GM19099 (cell line): Measurements from ENCODE around the gene C14orf93.

Experiments
- POLR2A ChIP-seq: IDR thresholded peaks from 3 replicates; pipeline ENCODE4 v1.6.1; 2011; ENCODE audit warnings: low read depth; ENCODE audit not compliant: insufficient read length; ENCODE audit errors: extremely low read depth

C14orf93 gene

GRCh38 chr14:23017091-23017490, 7.1 kb upstream of the C14orf93 start:
- TF ChIP-seq POLR2A, result no peak

- TF ChIP-seq POLR2A, result no peak
These were observed 5.7 kb upstream of the C14orf93 start for GRCh38 chr14:23015618-23016017.

- TF ChIP-seq POLR2A, result no peak
These were observed 3.3 kb upstream of the C14orf93 start for GRCh38 chr14:23013054-23013748.

- no peak for TF ChIP-seq POLR2A
These were observed 432 bp downstream of the C14orf93 start for GRCh38 chr14:23009483-23009938.

GRCh38 chr14:23008831-23009230, 1.1 kb downstream of the C14orf93 start:
- no peak for TF ChIP-seq POLR2A

GRCh38 chr14:23006544-23007419, 3.2 kb downstream of the C14orf93 start:
- peak; percentile 96 for TF ChIP-seq POLR2A

GRCh38 chr14:23006188-23006534, 3.8 kb downstream of the C14orf93 start:
- no peak for TF ChIP-seq POLR2A

- no peak for TF ChIP-seq POLR2A
These were observed 4.3 kb downstream of the C14orf93 start for GRCh38 chr14:23005451-23006187.

GRCh38 chr14:23002592-23002991, 7.4 kb downstream of the C14orf93 start:
- TF ChIP-seq POLR2A, result no peak

- no peak for TF ChIP-seq POLR2A
These were observed 9.1 kb downstream of the C14orf93 start for GRCh38 chr14:23000860-23001259.

GRCh38 chr14:22998329-22999012, 11.5 kb downstream of the C14orf93 start:
- no peak for TF ChIP-seq POLR2A

GRCh38 chr14:22997676-22998323, 12.1 kb downstream of the C14orf93 start:
- TF ChIP-seq POLR2A, result no peak

- no peak for TF ChIP-seq POLR2A
These were observed 12.9 kb downstream of the C14orf93 start for GRCh38 chr14:22996768-22997654.
